ENCODE measurements around the gene EVL.

The EVL gene

GRCh38 chr14:100088226-100088625, 23.0 kb downstream of the EVL start:
- DNase-seq: no peak

- DNase-seq: no peak
Measured at GRCh38 chr14:100091386-100091785, 26.2 kb downstream of the EVL start.

- no peak for DNase-seq
Measured at GRCh38 chr14:100092832-100093231, 27.6 kb downstream of the EVL start.

GRCh38 chr14:100093319-100093718, 28.1 kb downstream of the EVL start:
- DNase-seq: no peak

GRCh38 chr14:100096656-100097055, 31.4 kb downstream of the EVL start:
- DNase-seq: no peak

GRCh38 chr14:100098171-100098570, 32.9 kb downstream of the EVL start:
- DNase-seq: no peak

- DNase-seq: no peak
Measured at GRCh38 chr14:100100032-100100703, 34.9 kb downstream of the EVL start.

GRCh38 chr14:100102156-100102785, 37.0 kb downstream of the EVL start:
- no peak for DNase-seq

GRCh38 chr14:100103250-100104005, 38.2 kb downstream of the EVL start:
- DNase-seq: no peak

- peak in 1 of 3 experiments; percentile 25 for DNase-seq
Measured at GRCh38 chr14:100104006-100104352, 38.8 kb downstream of the EVL start.

GRCh38 chr14:100104523-100105300, 39.5 kb downstream of the EVL start:
- DNase-seq: no peak

- no peak for DNase-seq
Measured at GRCh38 chr14:100105357-100106169, 40.3 kb downstream of the EVL start.

- DNase-seq: no peak
Measured at GRCh38 chr14:100106250-100107112, 41.3 kb downstream of the EVL start.

- DNase-seq: no peak
Measured at GRCh38 chr14:100107236-100107635, 42.0 kb downstream of the EVL start.

- DNase-seq: peak; percentile 49 to 78 (median 78)
Measured at GRCh38 chr14:100108042-100108825, 43.0 kb downstream of the EVL start.

- no peak for DNase-seq
Measured at GRCh38 chr14:100108840-100109593, 43.8 kb downstream of the EVL start.

- no peak for DNase-seq
Measured at GRCh38 chr14:100109594-100109955, 44.4 kb downstream of the EVL start.

GRCh38 chr14:100110816-100111215, 45.6 kb downstream of the EVL start:
- no peak for DNase-seq

GRCh38 chr14:100111931-100112704, 46.9 kb downstream of the EVL start:
- DNase-seq: no peak

Measured in NCI-H1417 (cell line).